H1 (cell line): ENCODE data around the gene GNL3L. TPM values are rescaled to one million over a fixed set of nuclear protein-coding genes. Genes with fewer than 3 reads are reported as not detected.

Experiments used
- CTCF ChIA-PET: fragments of 300-600 bp; sonication (Branson Sonifier 250); formaldehyde crosslinking; loops from one replicate; lab custom pipeline; 2021; ENCODE audit not compliant: partially characterized antibody; lab: Charles Lee
- POLR2A ChIA-PET: fragments of 300-600 bp; sonication (Branson Sonifier 250); formaldehyde crosslinking; loops from one replicate; lab custom pipeline; 2021; ENCODE audit warnings: inconsistent platforms; ENCODE audit not compliant: partially characterized antibody; lab: Charles Lee
- DNase-seq, 2 experiments: peaks; one replicate each; pipeline versions ENCODE4 v3.0.0 to v3.0.0-alpha.2; 2010 to 2022; ENCODE audit warnings: low spot score in 2 of 2, low read depth in 1 of 2, mixed read lengths in 1 of 2
- FAIRE-seq: peaks from 2 replicates; lab custom pipeline; 2011; peaks lifted over from hg19 to GRCh38; lab: Jason Lieb, UNC
- H2AFZ ChIP-seq: 2 replicates; pipeline ENCODE4 v1.8.1; 2012; ENCODE audit warnings: low read length, inconsistent platforms
- H2AK5ac ChIP-seq: 2 replicates; pipeline ENCODE4 v1.6.1; 2013; ENCODE audit warnings: low read depth, low read length
- H2BK120ac ChIP-seq: replicated peaks from 2 replicates; pipeline ENCODE3; 2013; ENCODE audit warnings: low read depth, low read length, inconsistent platforms
- H2BK12ac ChIP-seq: 2 replicates; pipeline ENCODE4 v1.6.1; 2013; ENCODE audit warnings: low read depth, low read length
- H2BK15ac ChIP-seq: 2 replicates; pipeline ENCODE4 v1.6.1; 2013; ENCODE audit warnings: low read length
- H2BK20ac ChIP-seq: 2 replicates; pipeline ENCODE4 v1.6.1; 2013; ENCODE audit warnings: low read length
- H2BK5ac ChIP-seq: 2 replicates; pipeline ENCODE4 v1.6.1; 2013; ENCODE audit warnings: low read depth, low read length
- H3K14ac ChIP-seq: 2 replicates; pipeline ENCODE4 v1.6.1; 2013; ENCODE audit warnings: inconsistent platforms; ENCODE audit not compliant: insufficient read length
- H3K18ac ChIP-seq: 2 replicates; pipeline ENCODE4 v1.6.1; 2013; ENCODE audit warnings: low read length; ENCODE audit errors: extremely low read depth
- H3K23ac ChIP-seq: 2 replicates; pipeline ENCODE4 v1.6.1; 2013; ENCODE audit warnings: inconsistent platforms; ENCODE audit not compliant: insufficient read length
- H3K23me2 ChIP-seq: 2 replicates; pipeline ENCODE4 v1.6.1; 2013; ENCODE audit warnings: low read depth, low read length
- H3K27ac ChIP-seq: 2 replicates; pipeline ENCODE4 v1.6.1; 2011; ENCODE audit warnings: low read depth, low read length, inconsistent platforms
- H3K27me3 ChIP-seq, 4 experiments: replicated peaks in 1 of 4; 1 replicate in 1 of 4; 2 replicates in 3 of 4; pipeline versions ENCODE4 v1.6.1 to v1.8.1; 2011 to 2013; ENCODE audit warnings: low read length in 3 of 4, mild to moderate bottlenecking in 3 of 4, inconsistent platforms in 2 of 4, mixed read lengths in 2 of 4, moderate library complexity in 1 of 4; ENCODE audit not compliant: control insufficient read depth in 3 of 4, insufficient read depth in 3 of 4; ENCODE audit errors: extremely low read depth in 1 of 4
- H3K36me3 ChIP-seq, 4 experiments: 2 replicates each; pipeline versions ENCODE4 v1.6.1 to v1.8.1; 2011 to 2013; ENCODE audit warnings: mild to moderate bottlenecking in 4 of 4, low read length in 3 of 4, moderate library complexity in 2 of 4, control low read depth in 1 of 4, inconsistent platforms in 1 of 4; ENCODE audit not compliant: insufficient read depth in 4 of 4, control insufficient read depth in 2 of 4
- H3K4ac ChIP-seq: replicated peaks from 2 replicates; pipeline ENCODE3; 2013; ENCODE audit warnings: low read length, low read depth, mixed read lengths, inconsistent platforms; ENCODE audit not compliant: insufficient read length
- H3K4me1 ChIP-seq, 4 experiments: replicated peaks in 1 of 4; 1 replicate in 1 of 4; 2 replicates in 3 of 4; pipeline versions ENCODE4 v1.6.1 to v1.8.1; 2011 to 2013; ENCODE audit warnings: low read length in 3 of 4, inconsistent platforms in 2 of 4, mixed read lengths in 1 of 4; ENCODE audit not compliant: insufficient read depth in 4 of 4, control insufficient read depth in 3 of 4
- H3K4me2 ChIP-seq, 2 experiments: 2 replicates each; pipeline versions ENCODE4 v1.6.1 to v1.8.1; 2011 to 2013; ENCODE audit warnings: low read depth in 2 of 2, low read length in 2 of 2, control low read depth in 1 of 2, inconsistent platforms in 1 of 2, mild to moderate bottlenecking in 1 of 2; ENCODE audit not compliant: insufficient read depth in 1 of 2
- H3K4me3 ChIP-seq, 4 experiments: fragments of 200-600, 300-600 bp in 1 of 4; sonication (generic), shearing (Covaris generic), sonication (Bioruptor Twin) in 1 of 4; 2 replicates each; pipeline versions ENCODE4 v1.5.1 to v1.8.1; 2011 to 2016; ENCODE audit warnings: low read length in 4 of 4, low read depth in 3 of 4, control low read depth in 2 of 4, inconsistent platforms in 2 of 4, mild to moderate bottlenecking in 2 of 4, mixed read lengths in 1 of 4, moderate library complexity in 1 of 4; ENCODE audit not compliant: insufficient read depth in 2 of 4; ENCODE audit errors: extremely low read depth in 1 of 4
- H3K56ac ChIP-seq: replicated peaks from 2 replicates; pipeline ENCODE3; 2013; ENCODE audit warnings: low read depth, mild to moderate bottlenecking, mixed read lengths, low read length, inconsistent platforms; ENCODE audit not compliant: insufficient read length
- H3K79me1 ChIP-seq: 2 replicates; pipeline ENCODE4 v1.6.1; 2013; ENCODE audit warnings: low read depth, low read length, control low read depth
- H3K79me2 ChIP-seq, 2 experiments: 2 replicates each; pipeline versions ENCODE4 v1.6.1 to v1.8.1; 2012 to 2013; ENCODE audit warnings: low read length in 2 of 2, mild to moderate bottlenecking in 2 of 2, inconsistent platforms in 1 of 2; ENCODE audit not compliant: insufficient read depth in 2 of 2, control insufficient read depth in 1 of 2
- H3K9ac ChIP-seq, 4 experiments: replicated peaks in 1 of 4; 1 replicate in 1 of 4; 2 replicates in 3 of 4; pipeline versions ENCODE4 v1.6.1 to v1.8.1; 2011 to 2013; ENCODE audit warnings: low read depth in 3 of 4, low read length in 3 of 4, control low read depth in 2 of 4, mild to moderate bottlenecking in 2 of 4, moderate library complexity in 2 of 4, inconsistent platforms in 1 of 4; ENCODE audit errors: extremely low read depth in 1 of 4
- H3K9me3 ChIP-seq, 2 experiments: 2 replicates each; pipeline versions ENCODE4 v1.6.1 to v1.8.1; 2012 to 2013; ENCODE audit warnings: mild to moderate bottlenecking in 2 of 2, moderate library complexity in 2 of 2, control low read depth in 1 of 2, inconsistent platforms in 1 of 2, low read depth in 1 of 2, low read length in 1 of 2, mixed read lengths in 1 of 2; ENCODE audit not compliant: insufficient read depth in 2 of 2
- H4K20me1 ChIP-seq, 2 experiments: replicated peaks in 1 of 2; 2 replicates each; pipeline versions ENCODE3 to v1.8.1; 2011 to 2013; ENCODE audit warnings: inconsistent platforms in 2 of 2, low read length in 2 of 2, mild to moderate bottlenecking in 1 of 2; ENCODE audit not compliant: insufficient read depth in 2 of 2, control insufficient read depth in 1 of 2
- H4K5ac ChIP-seq: 2 replicates; pipeline ENCODE4 v1.6.1; 2013; ENCODE audit warnings: low read length, low read depth, mixed read lengths, inconsistent platforms; ENCODE audit not compliant: insufficient read length
- H4K8ac ChIP-seq: 2 replicates; pipeline ENCODE4 v1.8.0; 2013; ENCODE audit warnings: mild to moderate bottlenecking, moderate library complexity, low read length, inconsistent platforms; ENCODE audit not compliant: insufficient read depth; ENCODE audit errors: extremely low read depth
- H4K91ac ChIP-seq: replicated peaks from 2 replicates; pipeline ENCODE3; 2013; ENCODE audit warnings: low read length, mixed read lengths, inconsistent platforms; ENCODE audit not compliant: insufficient read length
- CEBPB ChIP-seq: IDR thresholded peaks from 2 replicates; pipeline ENCODE4 v1.6.1; 2012; ENCODE audit warnings: low read depth, low read length
- NANOG ChIP-seq: IDR thresholded peaks from 2 replicates; pipeline ENCODE4 v1.6.1; 2011; ENCODE audit warnings: low read length, low read depth, mild to moderate bottlenecking, inconsistent platforms; ENCODE audit not compliant: insufficient read depth, poor library complexity, severe bottlenecking
- POLR2AphosphoS5 ChIP-seq: IDR thresholded peaks from 2 replicates; pipeline ENCODE4 v1.6.1; 2011; ENCODE audit warnings: low read depth, low read length
- RNF2 ChIP-seq: fragments of 200-900, 300-1000 bp; sonication (generic); IDR thresholded peaks from 2 replicates; pipeline ENCODE4 v1.7.1; 2016; ENCODE audit warnings: borderline replicate concordance, low read depth, mild to moderate bottlenecking, antibody characterized with exemption, low read length; ENCODE audit not compliant: poor library complexity, severe bottlenecking; ENCODE audit errors: missing control alignments
- RXRA ChIP-seq: IDR thresholded peaks from 2 replicates; pipeline ENCODE4 v1.6.1; 2011; ENCODE audit warnings: low read depth, mild to moderate bottlenecking, low read length, moderate library complexity; ENCODE audit not compliant: insufficient read depth
- SP2 ChIP-seq: IDR thresholded peaks from 2 replicates; pipeline ENCODE4 v1.6.1; 2012; ENCODE audit warnings: mild to moderate bottlenecking, low read length, inconsistent platforms
- TAF1 ChIP-seq: IDR thresholded peaks from 2 replicates; pipeline ENCODE4 v1.6.1; 2011; ENCODE audit warnings: mild to moderate bottlenecking, low read depth, low read length
- polyA plus RNA-seq, 7 experiments: library from polyadenylated mRNA; depleted of rRNA in 3 of 7; stranded (reverse) in 5 of 7; unstranded in 2 of 7; fragments of >200 nt in 5 of 7; fragments of 200-250 nt in 2 of 7; gene quantifications; 1 replicate in 5 of 7; 2 replicates in 1 of 7; 4 replicates in 1 of 7; pipeline versions ENCODE4 v1.2.1 to v1.2.3, GENCODE V29; 2011 to 2013; ENCODE audit warnings: missing spikeins in 2 of 7, mixed read lengths in 2 of 7
- total RNA-seq: library from RNA; stranded (reverse); fragmentation: NEBNext Ultra II Directional; extraction: Animal tissue kit (Norgen Biotek cat#: 25700); gene quantifications from 2 replicates; pipeline ENCODE4 v1.2.1, GENCODE V29; 2021
- TF ChIP-seq, protein P1 (sequence below): IDR thresholded peaks from 2 replicates; pipeline ENCODE4 v1.6.1; 2012; ENCODE audit warnings: inconsistent platforms
- TF ChIP-seq, protein P2 (sequence below): IDR thresholded peaks from 2 replicates; pipeline ENCODE4 v1.6.1; 2012; ENCODE audit warnings: low read length, inconsistent platforms
- TF ChIP-seq, protein P3 (sequence below), 3 experiments: IDR thresholded peaks; 1 replicate in 2 of 3; 2 replicates in 1 of 3; pipeline versions ENCODE4 v1.5.1 to v1.6.1; 2011; ENCODE audit warnings: low read length in 3 of 3, mild to moderate bottlenecking in 3 of 3, inconsistent platforms in 2 of 3, low read depth in 1 of 3, moderate library complexity in 1 of 3; ENCODE audit not compliant: insufficient read depth in 1 of 3; ENCODE audit errors: control extremely low read depth in 1 of 3

The GNL3L gene
- total and polyA plus RNA-seq, 2 of the 8 experiments (the other 6 are each of a cell fraction or from before 2014, with no cell fraction given): 19.1 to 71.2 TPM

DNA sequence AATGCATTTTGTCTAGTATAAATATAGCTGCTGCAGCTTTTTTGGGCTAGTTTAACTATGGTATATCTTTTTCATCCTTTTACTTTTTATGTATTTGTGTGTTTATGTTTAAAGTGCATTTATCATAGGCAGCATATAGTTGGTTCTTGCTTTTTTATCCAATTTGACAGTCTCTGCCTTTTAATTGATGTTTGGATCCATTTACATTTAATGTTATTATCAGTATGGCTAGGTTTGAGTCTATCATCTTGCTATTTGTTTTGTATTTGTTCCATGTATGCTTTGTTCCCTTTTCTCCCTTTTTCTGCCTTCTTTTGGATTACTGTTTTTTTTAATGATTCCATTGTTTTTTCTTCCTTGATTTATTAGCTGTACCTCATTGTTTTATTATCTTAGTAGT lies 40.3 kb downstream of the GNL3L start:
- no peak for FAIRE-seq
- TF ChIP-seq TAF1 (no peak), RNF2 (no peak), NANOG (no peak), RXRA (no peak), SP2 (no peak), POLR2AphosphoS5 (no peak), CEBPB (no peak)
- TF ChIP-seq, protein P1, sequence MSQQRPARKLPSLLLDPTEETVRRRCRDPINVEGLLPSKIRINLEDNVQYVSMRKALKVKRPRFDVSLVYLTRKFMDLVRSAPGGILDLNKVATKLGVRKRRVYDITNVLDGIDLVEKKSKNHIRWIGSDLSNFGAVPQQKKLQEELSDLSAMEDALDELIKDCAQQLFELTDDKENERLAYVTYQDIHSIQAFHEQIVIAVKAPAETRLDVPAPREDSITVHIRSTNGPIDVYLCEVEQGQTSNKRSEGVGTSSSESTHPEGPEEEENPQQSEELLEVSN: no peak
- TF ChIP-seq, protein P2, sequence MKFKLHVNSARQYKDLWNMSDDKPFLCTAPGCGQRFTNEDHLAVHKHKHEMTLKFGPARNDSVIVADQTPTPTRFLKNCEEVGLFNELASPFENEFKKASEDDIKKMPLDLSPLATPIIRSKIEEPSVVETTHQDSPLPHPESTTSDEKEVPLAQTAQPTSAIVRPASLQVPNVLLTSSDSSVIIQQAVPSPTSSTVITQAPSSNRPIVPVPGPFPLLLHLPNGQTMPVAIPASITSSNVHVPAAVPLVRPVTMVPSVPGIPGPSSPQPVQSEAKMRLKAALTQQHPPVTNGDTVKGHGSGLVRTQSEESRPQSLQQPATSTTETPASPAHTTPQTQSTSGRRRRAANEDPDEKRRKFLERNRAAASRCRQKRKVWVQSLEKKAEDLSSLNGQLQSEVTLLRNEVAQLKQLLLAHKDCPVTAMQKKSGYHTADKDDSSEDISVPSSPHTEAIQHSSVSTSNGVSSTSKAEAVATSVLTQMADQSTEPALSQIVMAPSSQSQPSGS: no peak
- TF ChIP-seq, protein P3, sequence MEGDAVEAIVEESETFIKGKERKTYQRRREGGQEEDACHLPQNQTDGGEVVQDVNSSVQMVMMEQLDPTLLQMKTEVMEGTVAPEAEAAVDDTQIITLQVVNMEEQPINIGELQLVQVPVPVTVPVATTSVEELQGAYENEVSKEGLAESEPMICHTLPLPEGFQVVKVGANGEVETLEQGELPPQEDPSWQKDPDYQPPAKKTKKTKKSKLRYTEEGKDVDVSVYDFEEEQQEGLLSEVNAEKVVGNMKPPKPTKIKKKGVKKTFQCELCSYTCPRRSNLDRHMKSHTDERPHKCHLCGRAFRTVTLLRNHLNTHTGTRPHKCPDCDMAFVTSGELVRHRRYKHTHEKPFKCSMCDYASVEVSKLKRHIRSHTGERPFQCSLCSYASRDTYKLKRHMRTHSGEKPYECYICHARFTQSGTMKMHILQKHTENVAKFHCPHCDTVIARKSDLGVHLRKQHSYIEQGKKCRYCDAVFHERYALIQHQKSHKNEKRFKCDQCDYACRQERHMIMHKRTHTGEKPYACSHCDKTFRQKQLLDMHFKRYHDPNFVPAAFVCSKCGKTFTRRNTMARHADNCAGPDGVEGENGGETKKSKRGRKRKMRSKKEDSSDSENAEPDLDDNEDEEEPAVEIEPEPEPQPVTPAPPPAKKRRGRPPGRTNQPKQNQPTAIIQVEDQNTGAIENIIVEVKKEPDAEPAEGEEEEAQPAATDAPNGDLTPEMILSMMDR (IDR thresholded peaks at IDR 0.05; ENCODE audit: control extremely low read depth in 1 of 3, insufficient read depth in 1 of 3, low read depth in 1 of 3, low read length in 3 of 3): no peak

More for the DNA sequence above, 40.3 kb downstream of the GNL3L start:
- Histone ChIP-seq H3K27me3 (no peaks in the 10 kb centered on the region), H3K79me1 (no peaks in the 10 kb centered on the region), H3K9ac (no peak overlapping the region), H3K79me2 (no peaks in the 10 kb centered on the region), H3K4me2 (no peak overlapping the region), H3K18ac (no peak overlapping the region), H2BK5ac (no peak overlapping the region), H3K36me3 (no peaks in the 10 kb centered on the region; a peak in 2 of 8 replicates), H2BK120ac (no peak overlapping the region), H3K23me2 (no peaks in the 10 kb centered on the region), H3K4ac (no peak overlapping the region), H3K23ac (no peak overlapping the region), H3K56ac (no peak overlapping the region), H3K9me3 (no peaks in the 10 kb centered on the region), H4K8ac (no peak overlapping the region), H2AFZ (no peak overlapping the region), H4K20me1 (no peaks in the 10 kb centered on the region), H2BK20ac (no peak overlapping the region), H2BK12ac (no peak overlapping the region), H2AK5ac (no peak overlapping the region), H3K27ac (no peak overlapping the region), H3K4me1 (no peaks in the 10 kb centered on the region), H3K14ac (no peak overlapping the region), H4K91ac (no peak overlapping the region), H4K5ac (no peak overlapping the region), H2BK15ac (no peak overlapping the region), H3K4me3 (no peak overlapping the region)
- no peak for DNase-seq
- ChIA-PET CTCF (no interaction called here), POLR2A (interaction anchor here (1.2 kb wide), 1 partner anchor 103 kb away, joined by 3 read pairs; no protein-coding TSS in a partner anchor)
